ENCODE data around the gene FAM81A.
A peak's percentile ranks its signal among the peaks of the same experiment; 100 is the strongest.

FAM81A gene

DNA sequence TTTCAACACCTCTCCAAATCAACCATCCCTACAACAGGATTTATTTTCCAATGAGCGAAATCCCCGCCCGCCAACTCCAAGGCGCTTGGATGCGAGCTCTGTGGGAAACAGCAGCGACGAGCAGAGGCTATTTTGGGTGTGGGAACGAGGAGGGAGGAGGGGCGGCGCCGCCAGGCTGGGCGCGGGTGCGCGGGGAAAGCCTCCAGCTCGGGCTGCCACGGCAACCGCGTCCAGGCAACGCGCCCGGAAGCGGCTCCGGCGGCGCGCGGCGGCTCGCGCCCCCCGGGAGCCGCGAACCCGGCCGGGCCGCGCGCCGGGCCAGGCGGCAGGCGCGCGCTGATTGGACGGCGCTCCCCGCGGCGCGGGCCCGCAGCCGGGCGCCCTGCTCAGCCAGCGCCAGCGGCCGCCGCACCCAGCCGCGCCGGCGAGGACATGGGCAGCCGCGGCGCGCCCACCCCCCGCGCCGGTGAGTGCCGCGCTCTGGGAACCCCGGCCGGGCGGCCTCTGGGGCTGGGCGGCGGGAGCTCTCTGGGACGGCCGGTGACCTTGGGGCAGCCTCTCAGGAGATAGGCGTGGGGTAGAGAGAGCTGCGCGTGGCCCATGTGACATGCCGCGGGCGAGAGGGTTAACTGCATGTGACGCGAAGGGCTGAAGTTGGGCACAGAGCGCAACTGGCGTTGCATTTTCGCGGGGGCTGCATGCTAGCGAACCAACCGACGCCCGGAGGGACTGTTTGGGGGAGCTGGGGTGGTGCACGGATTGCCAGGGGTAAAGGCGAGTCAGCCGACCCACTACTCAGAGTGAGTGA is at the start of gene FAM81A:
TSS of gene FAM81A (plus strand) at position 370 of the 808 bp plus-strand sequence. CDS start 20,441 bp downstream, outside the sequence.
- peak; percentile 87 for DNase-seq

DNA sequence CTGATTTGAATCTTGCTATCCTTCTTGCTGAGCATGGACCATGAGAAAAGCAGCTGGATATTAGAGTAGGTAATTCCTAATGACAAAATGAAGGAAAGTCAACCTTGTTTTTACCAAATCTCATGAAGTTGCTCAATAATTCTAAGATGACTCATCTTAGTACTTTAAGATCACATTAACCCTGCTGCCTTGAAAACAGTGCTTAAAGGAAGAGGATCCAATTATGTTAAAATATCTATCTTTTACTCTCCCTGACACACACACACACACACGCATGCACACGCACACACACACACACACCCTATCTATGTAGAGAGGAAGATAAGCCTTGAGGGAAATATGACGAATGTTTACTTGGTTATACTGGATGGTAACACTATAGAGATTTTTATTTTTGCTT is 49.3 kb upstream of the FAM81A start:
- no peak for DNase-seq

DNA sequence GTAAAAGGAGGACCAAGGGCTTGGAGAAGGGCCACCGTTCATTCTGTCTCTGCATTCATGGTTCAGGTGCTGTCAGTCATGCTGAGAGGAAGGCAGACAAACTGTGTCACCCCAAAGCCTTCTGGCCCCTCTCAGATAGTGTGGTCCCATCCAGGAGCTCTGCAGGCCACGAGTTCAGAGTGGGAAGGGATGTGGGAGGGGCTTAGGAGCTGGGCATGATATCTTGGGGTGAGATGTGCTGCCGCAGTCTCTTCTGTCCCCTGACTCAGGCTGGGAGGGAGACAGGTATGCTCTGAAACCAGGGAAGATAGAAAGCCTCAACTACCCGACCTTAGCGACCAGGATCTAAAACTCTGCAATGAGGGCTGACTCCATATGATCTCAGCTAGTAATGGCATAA is 45.7 kb upstream of the FAM81A start:
- no peak for DNase-seq

- DNase-seq, result no peak
Measured at GRCh38 chr15:59394166-59394661, 43.8 kb upstream of the FAM81A start.

GRCh38 chr15:59396211-59396610 is 41.8 kb upstream of the FAM81A start:
- peak; percentile 46 for DNase-seq

GRCh38 chr15:59396679-59397078 is 41.3 kb upstream of the FAM81A start:
- no peak for DNase-seq

DNA sequence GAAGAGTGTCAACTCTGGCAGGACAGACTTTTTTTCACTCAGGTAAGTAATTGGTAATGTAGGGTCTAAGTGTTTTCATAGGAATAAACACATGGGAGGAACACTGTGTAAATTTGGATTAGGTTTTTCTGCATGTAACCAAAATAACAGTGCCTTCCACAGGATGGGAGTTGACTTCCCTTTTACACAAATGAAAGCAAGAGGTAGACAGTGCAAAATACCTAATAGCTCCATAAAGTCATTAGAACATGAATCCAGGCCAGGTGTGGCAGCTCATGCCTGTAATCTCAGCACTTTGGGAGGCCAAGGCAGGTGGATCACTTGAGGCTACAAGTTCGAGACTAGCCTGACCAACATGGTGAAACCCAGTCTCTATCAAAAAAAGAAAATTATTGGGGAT is 39.8 kb upstream of the FAM81A start:
- DNase-seq, result no peak

DNA sequence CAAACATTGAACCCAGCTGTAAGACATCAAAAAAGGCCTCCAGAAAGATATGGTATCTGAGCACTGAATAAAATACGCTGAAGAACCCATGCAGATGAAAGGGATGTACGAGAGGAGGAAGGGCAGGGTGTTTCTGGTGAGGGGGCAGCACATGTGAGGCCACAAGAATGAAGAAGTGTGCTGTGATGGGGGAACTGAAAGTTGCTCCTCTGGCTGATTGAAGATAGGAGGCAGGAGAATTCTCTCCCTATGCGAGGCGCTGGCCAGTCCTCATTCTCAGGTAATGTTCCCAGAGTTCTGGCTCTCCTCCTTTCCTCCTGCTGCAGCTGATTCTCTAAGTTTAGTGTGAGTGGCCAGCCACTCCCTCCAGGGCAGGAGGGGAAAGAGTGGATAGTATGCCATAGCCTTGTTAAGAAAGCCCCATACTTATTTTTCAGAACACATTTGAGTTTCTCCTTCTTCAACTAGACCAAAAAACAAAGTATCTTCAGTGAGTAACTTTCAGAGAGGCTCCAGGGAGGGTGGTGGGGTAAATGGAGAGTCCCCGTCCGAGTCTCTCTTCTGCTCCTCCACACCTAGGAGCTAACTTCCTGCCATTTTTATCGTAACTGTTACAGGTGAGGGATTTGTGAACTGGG is 38.4 kb upstream of the FAM81A start:
- DNase-seq, result no peak

GRCh38 chr15:59400103-59400813 is 37.7 kb upstream of the FAM81A start:
- DNase-seq, result no peak

DNA sequence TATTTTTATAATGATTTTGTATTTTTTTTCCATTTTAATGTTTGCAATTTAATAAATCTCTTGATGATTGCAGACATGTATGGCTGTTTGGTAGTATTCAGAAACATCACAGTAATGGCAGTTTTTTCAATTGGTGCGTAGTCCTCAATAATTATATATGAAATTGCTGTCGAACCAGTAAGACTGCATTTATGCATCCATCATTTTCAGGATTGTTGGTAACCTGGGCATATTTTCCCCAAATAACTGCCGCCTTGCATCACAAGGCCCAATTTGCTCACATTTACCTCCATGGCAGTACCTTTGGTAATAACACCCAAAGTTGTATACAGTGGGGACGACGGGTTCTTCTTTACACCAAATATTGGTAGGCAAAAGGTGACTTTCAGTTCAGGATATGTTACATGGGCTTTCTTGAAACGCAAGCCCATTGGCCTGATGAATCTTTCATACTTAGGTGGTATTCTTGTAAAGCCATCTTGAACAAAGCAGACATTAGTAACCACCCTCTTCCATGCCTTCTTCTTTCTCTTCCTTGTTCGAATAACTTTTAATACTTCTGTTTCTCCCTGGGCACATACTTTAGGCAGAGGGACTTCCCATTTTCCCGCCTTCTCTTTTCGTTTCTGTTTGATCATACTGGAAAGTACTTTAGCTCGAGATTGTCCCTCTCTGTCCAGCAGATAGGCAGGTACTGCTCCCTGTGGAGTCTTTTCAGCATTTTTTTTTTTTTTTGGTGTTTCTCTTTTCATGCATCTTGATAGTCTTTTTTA is 36.7 kb upstream of the FAM81A start:
- peak; percentile 67 for DNase-seq

- peak; percentile 78 for DNase-seq
Measured at GRCh38 chr15:59401824-59402569, 36.0 kb upstream of the FAM81A start.

GRCh38 chr15:59405079-59405478 is 32.9 kb upstream of the FAM81A start:
- DNase-seq, result no peak

GRCh38 chr15:59406446-59406845 is 31.5 kb upstream of the FAM81A start:
- DNase-seq, result no peak

GRCh38 chr15:59407946-59408345 is 30.0 kb upstream of the FAM81A start:
- no peak for DNase-seq

- DNase-seq, result peak; percentile 61
Measured at GRCh38 chr15:59410391-59410896, 27.5 kb upstream of the FAM81A start.

GRCh38 chr15:59413577-59413976 is 24.4 kb upstream of the FAM81A start:
- DNase-seq, result no peak

DNA sequence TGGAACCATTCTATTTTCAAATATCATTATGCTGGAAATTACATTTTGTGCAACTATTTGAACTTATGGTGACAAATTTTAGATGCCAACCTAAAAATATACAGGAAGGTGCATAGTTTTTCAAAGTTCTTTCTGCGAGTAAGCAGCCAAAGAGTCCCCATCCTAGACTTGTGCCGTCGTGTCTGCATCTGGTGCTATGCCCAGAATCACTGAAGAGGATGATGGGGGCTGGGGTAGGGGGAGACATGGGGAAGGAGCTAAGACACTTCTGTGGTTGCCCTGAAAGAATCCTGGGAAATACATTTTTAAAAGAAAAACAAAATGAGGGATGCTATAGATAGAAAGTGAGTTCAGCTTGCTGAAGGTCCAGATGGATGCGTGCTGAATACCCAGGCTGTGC is 21.2 kb upstream of the FAM81A start:
- DNase-seq, result no peak

GRCh38 chr15:59419170-59419569 is 18.8 kb upstream of the FAM81A start:
- no peak for DNase-seq

DNA sequence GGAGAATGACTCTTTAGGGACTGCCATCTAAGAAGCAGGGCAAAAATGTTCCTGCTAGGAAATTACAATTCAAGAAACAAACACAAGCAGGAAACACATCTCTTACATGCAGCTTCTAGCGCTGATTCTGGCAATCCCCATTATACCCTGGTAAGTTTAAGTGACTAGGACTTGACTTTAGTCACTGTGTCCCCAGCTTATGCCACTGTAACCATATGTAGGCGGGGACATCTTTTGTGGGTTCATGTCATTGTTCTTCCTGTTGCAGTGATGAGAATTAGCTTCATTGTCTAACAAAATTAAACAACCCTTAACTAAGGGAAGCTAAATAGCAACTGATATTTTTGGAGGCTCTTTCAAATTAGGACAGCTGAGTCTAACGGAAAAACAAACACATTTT is 17.9 kb upstream of the FAM81A start:
- no peak for DNase-seq

DNA sequence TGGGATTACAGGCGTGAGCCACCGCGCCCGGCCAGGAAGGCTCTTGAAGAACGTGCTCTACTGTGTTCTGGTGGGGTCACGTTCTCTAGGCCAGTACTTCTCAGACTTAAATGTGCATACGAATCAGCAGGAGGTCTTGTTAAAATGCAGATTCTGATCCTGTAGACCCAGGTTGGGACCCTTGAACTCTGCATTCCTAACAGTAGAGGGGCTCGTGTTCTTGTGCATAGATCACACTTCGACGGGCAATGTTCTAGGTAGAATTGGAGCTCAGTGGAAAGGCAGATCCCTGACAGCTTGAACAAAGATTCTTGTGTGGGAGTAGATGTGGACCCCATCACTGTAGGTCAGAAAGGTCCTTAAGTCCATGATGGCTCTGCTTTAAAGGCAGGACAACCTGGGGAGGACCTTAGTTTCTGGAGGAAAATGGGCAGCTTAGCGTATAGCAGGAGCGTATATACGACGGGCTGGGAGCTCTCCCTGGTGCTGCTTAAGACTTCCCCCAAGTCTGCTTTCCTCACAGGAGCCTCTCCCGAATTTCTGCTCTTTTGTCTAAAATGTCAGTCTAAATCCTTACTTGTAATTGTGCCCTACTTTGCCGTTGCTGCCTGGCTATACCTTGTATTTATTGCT is 16.9 kb upstream of the FAM81A start:
- DNase-seq, result no peak

DNA sequence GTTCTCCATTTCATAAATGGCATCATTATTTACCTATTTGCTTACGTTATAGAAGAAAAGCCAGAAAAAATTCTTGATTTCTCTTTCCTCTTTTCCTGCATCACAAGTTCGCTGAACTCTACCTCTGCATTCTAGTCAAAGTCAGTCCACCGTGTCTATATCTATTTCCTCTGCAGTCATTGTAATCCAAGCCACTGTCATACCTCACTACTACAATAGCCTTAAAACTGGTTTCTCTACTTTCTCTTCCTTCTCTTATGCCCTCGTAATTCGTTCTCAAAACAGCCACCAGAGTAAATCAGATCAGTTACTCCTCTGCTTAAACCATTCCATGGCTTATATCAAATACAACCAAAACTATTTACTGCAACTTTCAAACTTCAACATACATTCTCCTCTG is 13.4 kb upstream of the FAM81A start:
- DNase-seq, result peak; percentile 85
